HG03558 (cell line): ENCODE results near the gene HOATZ.

Experiments used
- ATAC-seq: cut with Tn5 transposase; IDR thresholded peaks from one replicate; pipeline ENCODE4 v1.9.1; 2021; ENCODE audit warnings: moderate number of reproducible peaks; ENCODE audit not compliant: unreplicated experiment; ENCODE audit errors: extremely low read depth

The HOATZ gene

DNA sequence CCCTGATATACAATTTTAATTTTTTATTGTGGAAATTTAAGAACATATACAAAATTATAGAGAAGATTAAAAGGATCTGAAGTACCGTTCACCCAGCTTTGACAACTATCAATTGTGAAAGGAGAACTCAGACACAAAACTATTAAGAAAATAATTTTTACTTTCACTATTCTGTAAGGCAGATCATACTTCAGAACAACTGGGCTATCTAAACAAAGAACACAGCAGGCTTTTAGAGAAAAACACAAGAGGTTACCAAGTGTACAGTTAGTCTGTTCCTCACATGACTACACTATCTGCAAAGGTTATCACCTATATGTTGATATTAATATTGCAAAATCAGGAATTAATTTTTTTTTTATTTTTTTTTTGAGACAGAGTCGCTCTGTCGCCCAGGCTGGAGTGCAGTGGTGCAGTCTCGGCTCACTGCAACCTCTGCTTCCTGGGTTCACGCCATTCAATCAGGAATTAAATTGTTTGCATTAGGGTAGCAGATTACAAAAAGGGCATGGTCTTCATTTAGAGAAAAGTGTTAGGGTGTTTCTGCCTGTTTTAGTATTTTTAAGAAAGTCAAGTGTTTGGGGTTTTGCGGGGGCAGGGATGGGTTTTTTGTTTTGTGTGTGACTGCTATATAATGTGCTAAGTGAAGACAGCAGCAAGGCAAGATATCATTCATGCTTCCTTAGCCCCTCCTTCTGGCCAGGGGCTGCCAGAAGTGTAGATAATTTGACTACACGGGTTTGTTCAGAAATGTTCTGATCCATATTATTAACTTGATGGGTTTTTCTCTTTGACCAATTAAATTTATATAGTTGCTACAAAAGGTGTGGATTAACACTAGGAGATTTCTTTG is 60.0 kb downstream of the HOATZ start:
- ATAC-seq: no peak

DNA sequence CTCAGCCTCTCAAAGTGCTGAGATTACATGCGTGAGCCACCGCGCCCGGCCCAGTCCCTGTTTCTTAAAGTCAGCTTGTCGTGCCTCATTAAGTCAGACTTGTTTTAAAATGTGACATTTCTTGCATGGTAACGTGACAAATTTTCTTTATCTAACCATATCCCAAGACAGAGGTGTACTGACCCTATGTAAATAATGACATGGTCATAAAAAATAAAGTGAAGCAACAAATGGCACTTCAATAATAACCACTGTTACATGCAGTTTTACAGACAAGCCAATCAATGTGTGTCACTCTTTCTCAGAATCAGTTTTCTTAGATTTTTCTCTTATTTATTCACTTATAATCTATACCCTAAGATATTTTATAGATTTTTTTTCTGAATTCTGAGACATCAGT is 61.2 kb downstream of the HOATZ start:
- ATAC-seq: no peak

DNA sequence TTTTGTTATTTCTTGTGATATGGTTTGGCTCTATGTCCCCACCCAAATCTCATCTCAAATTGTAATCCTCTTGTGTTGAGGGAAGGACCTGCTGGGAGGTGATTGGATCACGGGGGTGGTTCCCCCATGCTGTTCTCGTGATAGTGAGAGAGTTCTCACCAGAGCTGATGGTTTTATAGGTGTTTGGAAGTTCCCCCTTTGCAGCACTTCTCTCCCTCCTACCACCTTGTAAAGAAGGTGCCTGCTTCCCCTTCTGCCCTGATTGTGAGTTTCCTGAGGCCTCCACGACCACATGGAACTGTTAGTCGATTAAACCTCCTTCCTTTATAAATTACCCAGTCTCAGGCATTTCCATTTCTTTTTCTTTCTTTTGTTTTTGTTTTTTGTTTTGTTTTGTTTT is 63.2 kb downstream of the HOATZ start:
- ATAC-seq: no peak

DNA sequence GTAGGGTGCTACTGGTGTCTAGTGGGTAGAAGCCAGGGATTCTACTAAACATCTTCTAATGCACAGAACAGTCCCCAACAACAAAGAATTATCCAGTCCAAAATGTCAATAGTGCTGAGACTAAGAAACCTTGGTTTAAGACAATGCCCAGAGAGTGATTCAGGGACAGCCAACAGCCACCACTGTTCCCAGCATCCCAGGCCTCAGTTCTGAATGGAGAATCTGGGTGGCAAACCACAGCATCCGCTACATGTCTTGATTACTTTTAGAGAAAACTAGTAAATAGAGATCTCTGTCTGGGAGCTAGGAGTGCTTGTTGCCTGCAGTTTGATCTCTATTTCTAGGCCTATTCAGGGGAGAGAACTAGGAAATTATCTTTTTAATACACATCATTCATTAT is 66.8 kb downstream of the HOATZ start:
- no peak for ATAC-seq

DNA sequence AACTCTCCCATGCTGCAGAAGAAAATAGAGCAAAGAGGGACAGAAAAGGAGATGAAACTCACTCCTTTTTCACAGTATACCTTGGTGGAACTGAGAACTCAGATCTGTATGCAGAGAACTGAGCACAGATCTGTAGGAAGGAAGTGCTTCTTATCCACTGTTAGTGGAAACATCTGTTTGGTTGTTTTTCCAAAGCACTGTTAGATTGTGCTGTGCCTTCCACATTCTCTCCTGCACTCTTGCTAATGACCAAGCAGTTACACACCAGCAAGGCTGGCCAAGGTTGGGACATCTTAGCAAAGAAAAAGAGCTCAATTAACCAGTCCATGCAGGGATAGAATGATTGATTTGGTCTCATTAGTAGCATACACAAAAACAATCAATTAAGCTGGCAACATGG is 67.6 kb downstream of the HOATZ start:
- no peak for ATAC-seq

DNA sequence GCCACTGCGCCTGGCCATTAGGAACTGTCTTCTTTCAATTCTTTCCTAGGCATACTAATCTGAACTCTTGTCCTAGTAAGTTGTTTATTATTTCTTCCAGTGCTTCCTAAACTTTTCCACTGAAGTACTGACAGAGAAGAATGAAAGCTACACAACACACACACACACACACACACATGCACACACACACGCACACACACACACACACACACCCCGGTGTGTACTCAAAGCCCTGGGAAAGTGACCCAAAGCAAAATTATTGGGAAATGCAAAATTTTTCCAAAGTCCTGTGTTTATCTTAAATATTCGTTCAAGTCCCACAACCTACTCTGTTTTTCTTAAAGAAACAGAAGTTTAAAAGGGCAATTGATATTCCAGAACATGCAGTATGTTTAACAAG is 68.3 kb downstream of the HOATZ start:
- ATAC-seq: no peak

DNA sequence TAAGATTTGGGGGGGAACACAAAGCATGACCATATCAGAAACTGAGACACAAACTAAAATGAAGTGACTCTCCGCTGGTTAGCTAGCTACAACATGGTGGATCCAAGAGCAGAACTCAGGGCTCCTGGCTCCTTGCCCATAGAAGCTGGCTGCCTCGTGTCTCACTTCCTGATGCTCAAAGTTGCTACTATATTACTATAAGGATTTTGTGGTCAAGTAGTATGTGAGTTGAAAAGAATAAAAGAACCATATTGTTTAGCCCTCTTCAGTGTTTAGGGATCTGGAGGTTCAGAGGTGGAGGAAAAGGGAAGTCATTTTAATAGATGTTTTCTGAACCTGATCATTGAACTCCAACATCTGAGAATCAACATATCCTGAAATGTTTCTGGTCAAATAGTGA is 70.8 kb downstream of the HOATZ start:
- no peak for ATAC-seq

DNA sequence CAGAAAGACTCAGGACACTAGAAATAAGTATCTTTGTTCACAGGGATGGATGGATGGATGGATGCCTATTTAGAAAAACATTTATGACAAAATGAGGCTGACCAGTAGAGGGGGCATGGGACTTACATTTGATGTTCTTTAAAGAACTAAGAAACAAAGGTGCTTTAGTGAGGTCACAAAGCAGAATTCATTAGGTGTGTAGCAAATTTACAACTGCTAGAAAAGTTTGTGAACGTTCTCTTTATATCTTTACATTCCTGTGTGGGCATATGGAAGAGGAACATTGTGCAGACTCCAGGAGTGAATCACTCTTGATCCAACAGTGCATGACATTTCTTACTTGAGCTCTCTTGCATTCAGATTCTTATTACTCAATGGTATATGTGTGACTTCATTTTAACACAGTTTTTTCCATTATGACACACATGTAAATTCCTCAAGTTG is 71.8 kb downstream of the HOATZ start:
- no peak for ATAC-seq
